ENCODE measurements around the gene FAM13A.

GRCh38 chr4:88993246-88993645 lies 63.7 kb downstream of the FAM13A start:
- no peak for TF ChIP-seq SIN3A (IDR thresholded peaks at IDR 0.05; ENCODE audit: low read depth, low read length)
- TF ChIP-seq POLR2AphosphoS5 (IDR thresholded peaks at IDR 0.05; ENCODE audit: low read length) = no peak
- TF ChIP-seq RAD21 (IDR thresholded peaks at IDR 0.05; ENCODE audit: insufficient read depth, low read depth, low read length) = no peak
- no peak for TF ChIP-seq CHD4 (IDR thresholded peaks at IDR 0.05)
- no peak for TF ChIP-seq ZNF24 (IDR thresholded peaks at IDR 0.05)
- no peak for TF ChIP-seq TCF7 (IDR thresholded peaks at IDR 0.05; ENCODE audit: borderline replicate concordance)
- no peak for TF ChIP-seq CTCF (IDR thresholded peaks at IDR 0.05 in 2 of 3, conservative IDR thresholded peaks at IDR 0.05 in 1 of 3; ENCODE audit: control insufficient read depth in 2 of 3, extremely low read depth in 1 of 3, insufficient read depth in 1 of 3, low read depth in 3 of 3, low read length in 3 of 3)
- TF ChIP-seq POLR2AphosphoS2 (IDR thresholded peaks at IDR 0.05; ENCODE audit: low read depth, low read length) = no peak
- TF ChIP-seq SP1 (IDR thresholded peaks at IDR 0.05; ENCODE audit: low read depth, low read length) = no peak
- no peak for TF ChIP-seq JUNB (IDR thresholded peaks at IDR 0.05)
- no peak for TF ChIP-seq POLR2A (IDR thresholded peaks at IDR 0.05; ENCODE audit: low read depth, low read length)
- no peak for TF ChIP-seq ASH2L (IDR thresholded peaks at IDR 0.05; ENCODE audit: borderline replicate concordance, low read depth)
- no peak for TF ChIP-seq CEBPB (IDR thresholded peaks at IDR 0.05; ENCODE audit: borderline replicate concordance in 1 of 2, low read depth in 2 of 2, low read length in 2 of 2)

Data from GM12878 (cell line).